K562 (cell line): Measurements from ENCODE around the gene SLC8A1. TPM values are rescaled to one million over a fixed set of nuclear protein-coding genes. Genes with fewer than 3 reads are reported as not detected.

Source experiments
- ATAC-seq: fragments of 200-7000 bp; cut with Tn5 transposase; 3 replicates; pipeline ENCODE4 v1.9.1; 2020; ENCODE audit warnings: moderate library complexity
- BruUV-seq: library from RNA; stranded (reverse); fragments of 400-500 nt; replicated peaks from 2 replicates; lab custom pipeline; 2021; lab: Mats Ljungman, UMichigan
- CTCF ChIA-PET: fragments of 300-600 bp; formaldehyde crosslinking; extraction: SDS; loops from one replicate; lab custom pipeline; 2021; ENCODE audit warnings: low intra/inter-chr PET ratio; lab: Yijun Ruan, JAX
- POLR2A ChIA-PET: fragments of 300-600, 350-650 bp; sonication (Branson Sonifier 250); formaldehyde crosslinking; extraction: SDS; loops from one replicate; lab custom pipeline; 2021; ENCODE audit warnings: antibody characterized with exemption, inconsistent platforms; lab: Yijun Ruan, JAX
- DNase-seq, 4 experiments: peaks; one replicate each; pipeline versions ENCODE4 v3.0.0 to v3.0.0-alpha.2; 2011 to 2018; ENCODE audit warnings: low spot score in 3 of 4, mixed read lengths in 3 of 4; ENCODE audit errors: extremely low read depth in 1 of 4
- FAIRE-seq: peaks from 2 replicates; lab custom pipeline; 2011; peaks lifted over from hg19 to GRCh38; lab: Jason Lieb, UNC
- H2AFZ ChIP-seq: 2 replicates; pipeline ENCODE4 v1.6.0; 2011; ENCODE audit warnings: low read depth, low read length, control low read depth, inconsistent platforms
- H3K27ac ChIP-seq: fragments of 200-600 bp; 3 replicates; pipeline ENCODE4 v1.8.0; 2011; ENCODE audit warnings: low read depth, mild to moderate bottlenecking, control low read depth, inconsistent platforms, low read length, moderate library complexity, mixed read lengths; ENCODE audit errors: extremely low read depth
- H3K27me3 ChIP-seq, 2 experiments: fragments of 300-600 bp in 1 of 2; 2 replicates in 1 of 2; 3 replicates in 1 of 2; pipeline versions ENCODE4 v1.6.0 to v1.8.0; 2011; ENCODE audit warnings: inconsistent platforms in 2 of 2, low read length in 2 of 2, mild to moderate bottlenecking in 1 of 2, mixed read lengths in 1 of 2, moderate library complexity in 1 of 2; ENCODE audit not compliant: control insufficient read depth in 2 of 2, insufficient read depth in 2 of 2
- H3K36me3 ChIP-seq: fragments of 300-600 bp; 3 replicates; pipeline ENCODE4 v1.8.0; 2011; ENCODE audit warnings: mild to moderate bottlenecking, low read length, inconsistent platforms; ENCODE audit not compliant: control insufficient read depth, insufficient read depth
- H3K4me1 ChIP-seq, 2 experiments: fragments of 200-600 bp in 1 of 2; replicated peaks in 1 of 2; 2 replicates in 1 of 2; 3 replicates in 1 of 2; pipeline versions ENCODE4 v1.5.1 to v1.8.0; 2011; ENCODE audit warnings: inconsistent platforms in 2 of 2, low read length in 2 of 2, mild to moderate bottlenecking in 1 of 2, mixed read lengths in 1 of 2, moderate library complexity in 1 of 2; ENCODE audit not compliant: control insufficient read depth in 2 of 2, insufficient read depth in 2 of 2
- H3K4me2 ChIP-seq: 2 replicates; pipeline ENCODE4 v1.6.1; 2011; ENCODE audit warnings: low read length, control low read depth, inconsistent platforms, mixed read lengths; ENCODE audit not compliant: insufficient read depth
- H3K4me3 ChIP-seq: fragments of 200-600 bp; sonication (generic), shearing (Covaris generic); 2 replicates; pipeline ENCODE4 v1.5.1; 2016; ENCODE audit warnings: control low read depth, inconsistent platforms
- H3K79me2 ChIP-seq: fragments of 200-600 bp; 3 replicates; pipeline ENCODE4 v1.8.0; 2011; ENCODE audit warnings: low read length, inconsistent platforms; ENCODE audit not compliant: control insufficient read depth, insufficient read depth
- H3K9ac ChIP-seq, 2 experiments: 2 replicates each; pipeline versions ENCODE4 v1.6.0 to v1.6.1; 2011; ENCODE audit warnings: low read depth in 2 of 2, low read length in 2 of 2, control low read depth in 1 of 2, inconsistent platforms in 1 of 2, mild to moderate bottlenecking in 1 of 2, mixed read lengths in 1 of 2; ENCODE audit not compliant: insufficient read depth in 1 of 2
- H3K9me1 ChIP-seq: one replicate; pipeline ENCODE4 v1.6.0; 2011; ENCODE audit warnings: inconsistent platforms, mild to moderate bottlenecking, low read length, moderate library complexity; ENCODE audit not compliant: control insufficient read depth, insufficient read depth
- H3K9me3 ChIP-seq: replicated peaks from 2 replicates; pipeline ENCODE4 v1.5.1; 2011; ENCODE audit warnings: low read depth, low read length, inconsistent platforms; ENCODE audit not compliant: control insufficient read depth, insufficient read depth
- H4K20me1 ChIP-seq: replicated peaks from 2 replicates; pipeline ENCODE4 v1.6.1; 2011; ENCODE audit warnings: low read length, inconsistent platforms, mixed read lengths; ENCODE audit not compliant: control insufficient read depth, insufficient read depth
- FOXP1 ChIP-seq: sonication (generic); formaldehyde crosslinking; IDR thresholded peaks from 2 replicates; pipeline ENCODE4 v1.8.0; 2022; ENCODE audit warnings: mild to moderate bottlenecking, missing genetic modification reagents
- RAD21 ChIP-seq, 2 experiments: fragments of 250-450 bp in 1 of 2; fragments of 450-650 bp in 1 of 2; sonication (Bioruptor Pico) in 1 of 2; formaldehyde crosslinking in 1 of 2; IDR thresholded peaks in 1 of 2; conservative IDR thresholded peaks in 1 of 2; 2 replicates each; pipeline versions ENCODE4 v1.4.0 to v1.8.0; 2020 to 2022; ENCODE audit warnings: mild to moderate bottlenecking in 2 of 2, moderate library complexity in 1 of 2
- ZBTB17 ChIP-seq: fragments of 450-650 bp; formaldehyde crosslinking; IDR thresholded peaks from 2 replicates; pipeline ENCODE4 v1.4.0; 2020; ENCODE audit warnings: mild to moderate bottlenecking
- WGBS: fragments of 100-300 bp; shearing (Covaris generic); methylation state at CpG from one replicate; pipeline ENCODE4 v1.1.6; 2016; ENCODE audit warnings: low coverage, mixed read lengths; ENCODE audit not compliant: insufficient coverage; ENCODE audit errors: missing lambda C conversion rate; 5-methylcytosine and 5-hydroxymethylcytosine counted together
- in situ Hi-C: fragments of 300-500 bp; cut with MboI; formaldehyde crosslinking; loops from 4 replicates; pipeline ENCODE4 v1.15.0; 2018; ENCODE audit warnings: inconsistent platforms, mixed read lengths
- intact Hi-C: fragments of 100-400 bp; cut with micrococcal nuclease; formaldehyde crosslinking; loops from 2 replicates; pipeline ENCODE4 v1.14.2; 2022
- polyA plus RNA-seq, 8 experiments: library from polyadenylated mRNA; depleted of rRNA in 4 of 8; stranded (reverse) in 5 of 8; unstranded in 3 of 8; fragments of >200 nt; fragmentation: Nextera tagmentation in 2 of 8; fragmentation: Illumina TruSeq in 1 of 8; extraction: Ambion mirVana in 2 of 8; extraction: Trizol in 1 of 8; gene quantifications; 2 replicates each; pipeline versions ENCODE4 v1.2.1 to v1.2.3, GENCODE V29; 2011 to 2014; ENCODE audit warnings: inconsistent platforms in 1 of 8, missing spikeins in 1 of 8
- total RNA-seq, 7 experiments: library from RNA; depleted of rRNA in 6 of 7; stranded (reverse); fragments of >200 nt in 6 of 7; fragmentation: Illumina TruSeq in 2 of 7; extraction: Trizol in 2 of 7; gene quantifications; 2 replicates each; pipeline versions ENCODE4 v1.2.1 to v1.2.3, GENCODE V29; 2011 to 2021; ENCODE audit warnings: low replicate concordance in 1 of 7
- TF ChIP-seq, protein P1 (sequence below): fragments of 450-650 bp; IDR thresholded peaks from 2 replicates; pipeline ENCODE4 v1.6.1; 2016
- TF ChIP-seq, protein P2 (sequence below): fragments of 450-650 bp; formaldehyde crosslinking; IDR thresholded peaks from 2 replicates; pipeline ENCODE4 v1.4.0; 2020; ENCODE audit warnings: mild to moderate bottlenecking
- TF ChIP-seq, protein P3 (sequence below): sonication (generic); formaldehyde crosslinking; IDR thresholded peaks from 2 replicates; pipeline ENCODE4 v1.8.1; 2023; ENCODE audit warnings: mild to moderate bottlenecking, missing genetic modification reagents

The SLC8A1 gene
- total and polyA plus RNA-seq, 9 of the 15 experiments (the other 6 are each of a cell fraction or from before 2014, with no cell fraction given), result not detected

DNA sequence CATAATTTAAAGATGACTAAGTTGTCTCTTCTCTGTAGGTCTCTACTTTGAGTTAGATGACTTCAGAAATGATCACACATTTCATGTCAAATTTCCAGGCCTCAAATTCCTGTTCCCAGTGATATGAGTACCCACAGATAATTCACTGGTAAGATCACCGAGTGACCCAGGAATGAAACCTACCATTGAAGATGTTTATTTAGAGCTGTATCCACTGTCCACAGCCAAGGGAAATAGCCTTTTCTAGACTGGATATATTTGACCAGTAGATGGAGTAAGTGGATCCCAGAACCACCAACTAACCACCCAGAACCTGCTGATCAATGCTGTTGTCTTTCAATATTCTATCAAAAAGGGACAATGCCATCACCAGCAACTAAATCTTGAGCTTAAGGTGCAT, 238.8 kb downstream of the SLC8A1 start:
- TF ChIP-seq, protein P1, sequence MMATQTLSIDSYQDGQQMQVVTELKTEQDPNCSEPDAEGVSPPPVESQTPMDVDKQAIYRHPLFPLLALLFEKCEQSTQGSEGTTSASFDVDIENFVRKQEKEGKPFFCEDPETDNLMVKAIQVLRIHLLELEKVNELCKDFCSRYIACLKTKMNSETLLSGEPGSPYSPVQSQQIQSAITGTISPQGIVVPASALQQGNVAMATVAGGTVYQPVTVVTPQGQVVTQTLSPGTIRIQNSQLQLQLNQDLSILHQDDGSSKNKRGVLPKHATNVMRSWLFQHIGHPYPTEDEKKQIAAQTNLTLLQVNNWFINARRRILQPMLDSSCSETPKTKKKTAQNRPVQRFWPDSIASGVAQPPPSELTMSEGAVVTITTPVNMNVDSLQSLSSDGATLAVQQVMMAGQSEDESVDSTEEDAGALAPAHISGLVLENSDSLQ, result no peak
- TF ChIP-seq, protein P2, sequence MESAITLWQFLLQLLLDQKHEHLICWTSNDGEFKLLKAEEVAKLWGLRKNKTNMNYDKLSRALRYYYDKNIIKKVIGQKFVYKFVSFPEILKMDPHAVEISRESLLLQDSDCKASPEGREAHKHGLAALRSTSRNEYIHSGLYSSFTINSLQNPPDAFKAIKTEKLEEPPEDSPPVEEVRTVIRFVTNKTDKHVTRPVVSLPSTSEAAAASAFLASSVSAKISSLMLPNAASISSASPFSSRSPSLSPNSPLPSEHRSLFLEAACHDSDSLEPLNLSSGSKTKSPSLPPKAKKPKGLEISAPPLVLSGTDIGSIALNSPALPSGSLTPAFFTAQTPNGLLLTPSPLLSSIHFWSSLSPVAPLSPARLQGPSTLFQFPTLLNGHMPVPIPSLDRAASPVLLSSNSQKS (CRISPR knock-in tag), result no peak
- TF ChIP-seq FOXP1 (CRISPR knock-in tag), result no peak
- TF ChIP-seq RAD21 (CRISPR knock-in tag; conservative IDR thresholded peaks at IDR 0.05 in 1 of 2, IDR thresholded peaks at IDR 0.05 in 1 of 2), result peak in 1 of 2 experiments; percentile 15; a peak in 1 of 4 replicates
- TF ChIP-seq, protein P3, sequence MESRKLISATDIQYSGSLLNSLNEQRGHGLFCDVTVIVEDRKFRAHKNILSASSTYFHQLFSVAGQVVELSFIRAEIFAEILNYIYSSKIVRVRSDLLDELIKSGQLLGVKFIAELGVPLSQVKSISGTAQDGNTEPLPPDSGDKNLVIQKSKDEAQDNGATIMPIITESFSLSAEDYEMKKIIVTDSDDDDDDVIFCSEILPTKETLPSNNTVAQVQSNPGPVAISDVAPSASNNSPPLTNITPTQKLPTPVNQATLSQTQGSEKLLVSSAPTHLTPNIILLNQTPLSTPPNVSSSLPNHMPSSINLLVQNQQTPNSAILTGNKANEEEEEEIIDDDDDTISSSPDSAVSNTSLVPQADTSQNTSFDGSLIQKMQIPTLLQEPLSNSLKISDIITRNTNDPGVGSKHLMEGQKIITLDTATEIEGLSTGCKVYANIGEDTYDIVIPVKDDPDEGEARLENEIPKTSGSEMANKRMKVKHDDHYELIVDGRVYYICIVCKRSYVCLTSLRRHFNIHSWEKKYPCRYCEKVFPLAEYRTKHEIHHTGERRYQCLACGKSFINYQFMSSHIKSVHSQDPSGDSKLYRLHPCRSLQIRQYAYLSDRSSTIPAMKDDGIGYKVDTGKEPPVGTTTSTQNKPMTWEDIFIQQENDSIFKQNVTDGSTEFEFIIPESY (CRISPR knock-in tag), result no peak
- TF ChIP-seq ZBTB17, result no peak
- Histone ChIP-seq H3K4me3 (no peak overlapping the region), H3K9me1 (no peaks in the 10 kb centered on the region), H3K27me3 (no peaks in the 10 kb centered on the region), H3K79me2 (no peaks in the 10 kb centered on the region), H3K9me3 (no peaks in the 10 kb centered on the region), H3K9ac (no peak overlapping the region), H3K4me2 (no peak overlapping the region), H3K27ac (no peak overlapping the region), H3K4me1 (no peaks in the 10 kb centered on the region), H2AFZ (no peak overlapping the region), H3K36me3 (no peaks in the 10 kb centered on the region), H4K20me1 (no peaks in the 10 kb centered on the region)
- FAIRE-seq (no peak), ATAC-seq (no peak), DNase-seq (no peak)
- intact Hi-C loops (no loop called here), in situ Hi-C loops (no loop called here)
- BruUV-seq, result no TSS peak
- 0% methylated on average over 1 of the region's 1 CpG for WGBS
- ChIA-PET CTCF (no interaction called here), POLR2A (no interaction called here)
